Heart left ventricle (tissue), 16 donors: ENCODE results near the gene NCAM1. TPM values are rescaled to one million over a fixed set of nuclear protein-coding genes. Genes with fewer than 3 reads are reported as not detected.
A peak's percentile ranks its signal among the peaks of the same experiment; 100 is the strongest.

Experiments used
- ATAC-seq, 4 donors: fragments of 200-7000 bp; cut with Tn5 transposase; one replicate each; pipeline ENCODE4 v1.9.1; 2020 to 2022; ENCODE audit warnings: moderate library complexity in 4 of 4, mild to moderate bottlenecking in 3 of 4, moderate number of reproducible peaks in 1 of 4
- DNase-seq, 5 donors: peaks; one replicate each; pipeline ENCODE4 v3.0.0-alpha.2; 2020
- H3K27ac ChIP-seq, 12 donors: fragments of 200-600 bp; sonication (generic) in 4 of 12; one replicate each; pipeline versions ENCODE4 v1.5.0 to v1.8.0; 2016 to 2022; ENCODE audit warnings: mild to moderate bottlenecking in 2 of 12
- H3K27me3 ChIP-seq, 9 donors: fragments of 200-600 bp; sonication (generic) in 2 of 9; one replicate each; pipeline versions ENCODE4 v1.5.1 to v1.8.0; 2016 to 2022; ENCODE audit warnings: mild to moderate bottlenecking in 3 of 9
- H3K36me3 ChIP-seq, 9 donors: fragments of 200-600 bp; sonication (generic) in 2 of 9; one replicate each; pipeline versions ENCODE4 v1.5.0 to v1.8.0; 2018 to 2022; ENCODE audit warnings: mild to moderate bottlenecking in 2 of 9
- H3K4me1 ChIP-seq, 12 donors: fragments of 200-600 bp; sonication (generic) in 4 of 12; one replicate each; pipeline versions ENCODE4 v1.5.0 to v1.8.0; 2016 to 2022; ENCODE audit warnings: mild to moderate bottlenecking in 3 of 12
- H3K4me3 ChIP-seq, 12 donors: fragments of 200-600 bp; sonication (generic) in 4 of 12; one replicate each; pipeline versions ENCODE4 v1.5.0 to v1.8.0; 2017 to 2022; ENCODE audit warnings: mild to moderate bottlenecking in 9 of 12, moderate library complexity in 4 of 12
- H3K9me3 ChIP-seq, 12 donors: fragments of 200-600 bp; sonication (generic) in 4 of 12; one replicate each; pipeline versions ENCODE4 v1.5.0 to v1.8.0; 2016 to 2022; ENCODE audit warnings: mild to moderate bottlenecking in 1 of 12
- CTCF ChIP-seq, 12 donors: fragments of 200-600 bp; sonication (generic) in 4 of 12; IDR thresholded peaks; one replicate each; pipeline versions ENCODE4 v1.5.0 to v1.8.0; 2018 to 2022; ENCODE audit warnings: antibody characterized with exemption in 12 of 12, mild to moderate bottlenecking in 5 of 12
- POLR2A ChIP-seq, 2 donors: fragments of 450-650 bp; IDR thresholded peaks; one replicate each; pipeline ENCODE4 v1.6.1; 2017; ENCODE audit warnings: antibody characterized with exemption in 2 of 2, mild to moderate bottlenecking in 2 of 2, moderate library complexity in 2 of 2
- WGBS, 4 donors: extraction: QIAGEN DNeasy Blood & Tissue Kit in 2 of 4; methylation state at CpG; one replicate each; pipeline versions ENCODE4 v1.1.5 to v1.1.7; 2013 to 2018; 5-methylcytosine and 5-hydroxymethylcytosine counted together
- intact Hi-C, 10 donors: fragments of 100-400 bp; cut with DNase I; formaldehyde crosslinking; loops; one replicate each; pipeline versions ENCODE4 v1.11.1 to v1.14.2; 2022
- polyA plus RNA-seq, 2 donors: library from polyadenylated mRNA; stranded (reverse); fragments of 200-250 nt; gene quantifications; one replicate each; pipeline ENCODE4 v1.2.3, GENCODE V29; 2013
- total RNA-seq, 9 donors: library from RNA; depleted of rRNA in 2 of 9; stranded (reverse); fragments of >200 nt in 2 of 9; fragmentation: NEBNext Ultra II Directional in 3 of 9; extraction: Animal tissue kit (Norgen Biotek cat#: 25700) in 3 of 9; gene quantifications; one replicate each; pipeline versions ENCODE4 v1.1.0 to v1.2.4, GENCODE V29; 2016 to 2023
- donor health status: ischemic (EF 13 %, LVEDD 7.1; RV severe dilation, severe dysfunction).
- donor health status: healthy with polysubstance abuse.
- donor health status: DM: no; HTN: yes; CAD: no.
- donor health status: DM: no; HTN: no; CAD: no.
- donor health status: ischemic (EF 25% LVEDD 6.9; RV normal size, moderate dysfunction).
- donor health status: ischemic (EF 25% LVEDD 5.7; RV mildly dilated, moderate dysfunction).
- donor health status: healthy.
- donor health status: DM: yes; HTN: yes; CAD: no.
- donor health status: ischemic (EF 35%, LVEDD 5.7; RV mildly dilated, moderate dysfunction).
- donor health status: nonischemic (EF 11% LVEDD 7.7; RV severe dilation, severe dysfunction).
- donor health status: DM: yes; HTN: yes; CAD: no.
- donor health status: PGD.
- donor health status: ischemic (EF 29% LVEDD 5.4; RV normal size, mild dysfunction).
- donor health status: nonischemic (EF 23%, LVEDD 6.1; RV moderate dilation, normal function).

Gene NCAM1
- total and polyA plus RNA-seq, 11 donors, result 78.0 to 753 (median 389) TPM

GRCh38 chr11:113203141-113203753 is 242.0 kb downstream of the NCAM1 start:
- no peak overlapping the region for H3K4me3 ChIP-seq
- H3K27ac ChIP-seq, result no peak overlapping the region
- DNase-seq (no peak), ATAC-seq (peak in 1 of 4 donors; percentile 19)
- peaks cover 0 to 24% (median 1%) of the 10 kb centered on the region in 12 donors for H3K4me1 ChIP-seq
- intact Hi-C loops, result loop anchor here in 1 of 10 donors (10.0 kb wide), 1 partner anchor 238 kb away; the partner anchor contains the start of gene NCAM1
- TF ChIP-seq POLR2A (IDR thresholded peaks at IDR 0.05), result no peak
- no peak for TF ChIP-seq CTCF (IDR thresholded peaks at IDR 0.05)
- WGBS, 4 donors, result 86 to 90% (median 89%) methylated on average over 14 to 17 of the region's 17 CpGs
- peaks cover 0 to 34% (median 12%) of the 10 kb centered on the region in 9 donors for H3K36me3 ChIP-seq
- H3K9me3 ChIP-seq, result no peaks in the 10 kb centered on the region
- no peaks in the 10 kb centered on the region for H3K27me3 ChIP-seq

- H3K27ac ChIP-seq, result no peak overlapping the region
- WGBS, 4 donors, result 91 to 93% (median 92%) methylated on average over 10 of the region's 10 CpGs
- H3K9me3 ChIP-seq, result no peaks in the 10 kb centered on the region
- H3K27me3 ChIP-seq, result no peaks in the 10 kb centered on the region
- DNase-seq (no peak), ATAC-seq (no peak)
- H3K36me3 ChIP-seq, result peaks cover 0 to 44% (median 13%) of the 10 kb centered on the region in 9 donors
- TF ChIP-seq CTCF (IDR thresholded peaks at IDR 0.05), result no peak
- no peak for TF ChIP-seq POLR2A (IDR thresholded peaks at IDR 0.05)
- intact Hi-C loops, result loop anchor here in 1 of 10 donors (10.0 kb wide), 1 partner anchor 239 kb away; the partner anchor contains the start of gene NCAM1
- no peak overlapping the region for H3K4me3 ChIP-seq
- H3K4me1 ChIP-seq, result peaks cover 0 to 21% (median 1%) of the 10 kb centered on the region in 12 donors
Observed at GRCh38 chr11:113204280-113204679, 243.1 kb downstream of the NCAM1 start.

GRCh38 chr11:113213549-113213948 is 252.3 kb downstream of the NCAM1 start:
- ATAC-seq (no peak), DNase-seq (no peak)
- Histone ChIP-seq H3K36me3 (peaks cover 0 to 39% (median 4%) of the 10 kb centered on the region in 9 donors), H3K4me1 (peaks cover 0 to 10% (median 0%) of the 10 kb centered on the region in 12 donors), H3K9me3 (no peaks in the 10 kb centered on the region), H3K27me3 (no peaks in the 10 kb centered on the region), H3K4me3 (no peak overlapping the region), H3K27ac (no peak overlapping the region)
- TF ChIP-seq CTCF (IDR thresholded peaks at IDR 0.05), result no peak
- no peak for TF ChIP-seq POLR2A (IDR thresholded peaks at IDR 0.05)
- intact Hi-C loops, result no loop called here
- 77 to 87% (median 82%) methylated on average over 2 of the region's 2 CpGs for WGBS, 4 donors

GRCh38 chr11:113222241-113222640 is 261.0 kb downstream of the NCAM1 start:
- DNase-seq, result no peak
- 62 to 93% (median 89%) methylated on average over 2 of the region's 2 CpGs for WGBS, 4 donors
- no peak overlapping the region for H3K27ac ChIP-seq
- no peak for TF ChIP-seq CTCF (IDR thresholded peaks at IDR 0.05)
- no peak for TF ChIP-seq POLR2A (IDR thresholded peaks at IDR 0.05)
- H3K4me1 ChIP-seq, result peaks cover 0 to 10% (median 0%) of the 10 kb centered on the region in 12 donors
- no peak overlapping the region for H3K4me3 ChIP-seq
- intact Hi-C loops, result no loop called here
- ATAC-seq, result no peak
- no peaks in the 10 kb centered on the region for H3K27me3 ChIP-seq
- H3K36me3 ChIP-seq, result peaks cover 0 to 24% (median 0%) of the 10 kb centered on the region in 9 donors
- H3K9me3 ChIP-seq, result peaks cover 0 to 4% (median 0%) of the 10 kb centered on the region in 12 donors
